Trophoblast cell (in vitro differentiated cells and primary cell): ENCODE measurements around the gene C1QL2.

Experiments
- DNase-seq, 2 donors: peaks; one replicate each; pipeline ENCODE4 v3.0.0-alpha.2; 2016
- H2AFZ ChIP-seq: 2 replicates; pipeline ENCODE4 v1.6.1; 2013; ENCODE audit warnings: low read length, moderate library complexity, mild to moderate bottlenecking; ENCODE audit not compliant: insufficient read depth, poor library complexity
- H2AK5ac ChIP-seq: 2 replicates; pipeline ENCODE4 v1.6.1; 2013; ENCODE audit warnings: mild to moderate bottlenecking, low read length
- H2BK120ac ChIP-seq: 2 replicates; pipeline ENCODE4 v1.6.1; 2013; ENCODE audit warnings: low read length, mild to moderate bottlenecking, moderate library complexity; ENCODE audit not compliant: insufficient read depth, poor library complexity
- H2BK12ac ChIP-seq: 2 replicates; pipeline ENCODE4 v1.6.1; 2013; ENCODE audit warnings: mild to moderate bottlenecking, low read length, moderate library complexity
- H2BK5ac ChIP-seq: 2 replicates; pipeline ENCODE4 v1.6.1; 2013; ENCODE audit warnings: low read length, low read depth, moderate library complexity, mild to moderate bottlenecking; ENCODE audit not compliant: poor library complexity
- H3K14ac ChIP-seq: 2 replicates; pipeline ENCODE4 v1.6.1; 2013; ENCODE audit warnings: mild to moderate bottlenecking, low read length
- H3K18ac ChIP-seq: 2 replicates; pipeline ENCODE4 v1.6.1; 2013; ENCODE audit warnings: mild to moderate bottlenecking, low read length
- H3K23ac ChIP-seq: 2 replicates; pipeline ENCODE4 v1.6.1; 2013; ENCODE audit warnings: low read length
- H3K27ac ChIP-seq: 2 replicates; pipeline ENCODE4 v1.5.1; 2013; ENCODE audit warnings: low read depth, mild to moderate bottlenecking, inconsistent platforms, low read length, moderate library complexity
- H3K27me3 ChIP-seq: 2 replicates; pipeline ENCODE4 v1.6.1; 2013; ENCODE audit warnings: inconsistent platforms, mild to moderate bottlenecking, low read length, moderate library complexity; ENCODE audit not compliant: insufficient read depth
- H3K36me3 ChIP-seq, 2 experiments: 1 replicate in 1 of 2; 2 replicates in 1 of 2; pipeline ENCODE4 v1.6.1; 2013; ENCODE audit warnings: low read length in 2 of 2, mild to moderate bottlenecking in 2 of 2, moderate library complexity in 1 of 2; ENCODE audit not compliant: insufficient read depth in 2 of 2, control insufficient read depth in 1 of 2
- H3K4ac ChIP-seq: 2 replicates; pipeline ENCODE4 v1.6.1; 2013; ENCODE audit warnings: low read depth, mild to moderate bottlenecking, low read length, moderate library complexity
- H3K4me1 ChIP-seq, 2 experiments: 1 replicate in 1 of 2; 2 replicates in 1 of 2; pipeline ENCODE4 v1.6.1; 2013; ENCODE audit warnings: low read length in 2 of 2, mild to moderate bottlenecking in 2 of 2, moderate library complexity in 1 of 2; ENCODE audit not compliant: insufficient read depth in 2 of 2, control insufficient read depth in 1 of 2
- H3K4me2 ChIP-seq: 2 replicates; pipeline ENCODE4 v1.6.1; 2013; ENCODE audit warnings: inconsistent platforms, mild to moderate bottlenecking, low read length, moderate library complexity
- H3K4me3 ChIP-seq: 2 replicates; pipeline ENCODE4 v1.5.1; 2013; ENCODE audit warnings: mild to moderate bottlenecking, low read depth, low read length, inconsistent platforms
- H3K79me1 ChIP-seq: one replicate; pipeline ENCODE4 v1.6.1; 2013; ENCODE audit warnings: low read length
- H3K79me2 ChIP-seq: 2 replicates; pipeline ENCODE4 v1.6.1; 2013; ENCODE audit warnings: low read length, mild to moderate bottlenecking; ENCODE audit not compliant: control insufficient read depth, insufficient read depth, poor library complexity
- H3K9ac ChIP-seq: 2 replicates; pipeline ENCODE4 v1.6.1; 2013; ENCODE audit warnings: mild to moderate bottlenecking, low read length
- H3K9me3 ChIP-seq: 2 replicates; pipeline ENCODE4 v1.6.1; 2013; ENCODE audit warnings: low read depth, mild to moderate bottlenecking, control low read depth, inconsistent platforms, low read length; ENCODE audit not compliant: insufficient read depth
- H4K12ac ChIP-seq: 2 replicates; pipeline ENCODE4 v1.6.1; 2013; ENCODE audit warnings: low read depth, mild to moderate bottlenecking, low read length, moderate library complexity
- H4K8ac ChIP-seq: 2 replicates; pipeline ENCODE4 v1.6.1; 2013; ENCODE audit warnings: low read depth, mild to moderate bottlenecking, low read length, moderate library complexity
- H4K91ac ChIP-seq: one replicate; pipeline ENCODE4 v1.6.1; 2013; ENCODE audit warnings: low read depth, mild to moderate bottlenecking, low read length, moderate library complexity
- WGBS: extraction: QIAGEN DNeasy Blood & Tissue Kit; methylation state at CpG from one replicate; pipeline ENCODE4 v1.1.7; 2013; ENCODE audit warnings: missing lambda C conversion rate; ENCODE audit not compliant: insufficient read length, insufficient coverage; ENCODE audit errors: extremely low coverage; 5-methylcytosine and 5-hydroxymethylcytosine counted together

The C1QL2 gene

DNA sequence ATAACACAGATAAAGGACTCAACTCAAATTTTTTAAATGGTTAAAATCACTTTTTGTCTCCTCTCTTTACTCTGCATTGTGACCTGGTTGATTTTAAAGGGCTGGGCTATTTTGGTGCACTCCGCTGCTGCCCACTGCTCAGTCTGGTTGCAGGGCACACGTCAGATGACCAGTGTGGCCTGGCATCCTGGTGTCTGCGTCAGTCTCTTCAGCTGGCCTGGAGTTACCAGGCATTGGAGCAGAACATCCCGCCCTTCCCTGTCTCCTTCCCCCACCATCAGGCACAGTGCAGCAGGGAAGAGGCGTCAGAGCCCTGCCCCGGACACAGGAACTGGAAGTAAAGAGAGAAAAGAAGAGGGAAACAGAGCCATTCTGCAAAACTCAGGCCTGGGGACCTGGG lies 8.9 kb downstream of the C1QL2 start:
- no peaks in the 10 kb centered on the region for H3K79me1 ChIP-seq
- no peaks in the 10 kb centered on the region for H3K36me3 ChIP-seq
- H3K79me2 ChIP-seq: no peaks in the 10 kb centered on the region
- H3K4me2 ChIP-seq: no peak overlapping the region
- no peak overlapping the region for H3K23ac ChIP-seq
- no peak overlapping the region for H3K9ac ChIP-seq
- no peak overlapping the region for H4K91ac ChIP-seq
- no peak overlapping the region for H2BK12ac ChIP-seq
- H4K12ac ChIP-seq: no peak overlapping the region
- no peaks in the 10 kb centered on the region for H3K4me1 ChIP-seq
- H2BK5ac ChIP-seq: no peak overlapping the region
- WGBS: no CpG with 5 or more reads among the region's 6 CpGs
- H3K27me3 ChIP-seq: no peaks in the 10 kb centered on the region
- H3K9me3 ChIP-seq: peaks cover 3% of the 10 kb centered on the region
- H3K27ac ChIP-seq: no peak overlapping the region
- H3K18ac ChIP-seq: no peak overlapping the region
- no peak overlapping the region for H3K4me3 ChIP-seq
- H2AK5ac ChIP-seq: no peak overlapping the region
- H3K14ac ChIP-seq: no peak overlapping the region
- no peak overlapping the region for H2AFZ ChIP-seq
- no peak overlapping the region for H4K8ac ChIP-seq
- DNase-seq: no peak
- H3K4ac ChIP-seq: no peak overlapping the region
- H2BK120ac ChIP-seq: no peak overlapping the region

DNA sequence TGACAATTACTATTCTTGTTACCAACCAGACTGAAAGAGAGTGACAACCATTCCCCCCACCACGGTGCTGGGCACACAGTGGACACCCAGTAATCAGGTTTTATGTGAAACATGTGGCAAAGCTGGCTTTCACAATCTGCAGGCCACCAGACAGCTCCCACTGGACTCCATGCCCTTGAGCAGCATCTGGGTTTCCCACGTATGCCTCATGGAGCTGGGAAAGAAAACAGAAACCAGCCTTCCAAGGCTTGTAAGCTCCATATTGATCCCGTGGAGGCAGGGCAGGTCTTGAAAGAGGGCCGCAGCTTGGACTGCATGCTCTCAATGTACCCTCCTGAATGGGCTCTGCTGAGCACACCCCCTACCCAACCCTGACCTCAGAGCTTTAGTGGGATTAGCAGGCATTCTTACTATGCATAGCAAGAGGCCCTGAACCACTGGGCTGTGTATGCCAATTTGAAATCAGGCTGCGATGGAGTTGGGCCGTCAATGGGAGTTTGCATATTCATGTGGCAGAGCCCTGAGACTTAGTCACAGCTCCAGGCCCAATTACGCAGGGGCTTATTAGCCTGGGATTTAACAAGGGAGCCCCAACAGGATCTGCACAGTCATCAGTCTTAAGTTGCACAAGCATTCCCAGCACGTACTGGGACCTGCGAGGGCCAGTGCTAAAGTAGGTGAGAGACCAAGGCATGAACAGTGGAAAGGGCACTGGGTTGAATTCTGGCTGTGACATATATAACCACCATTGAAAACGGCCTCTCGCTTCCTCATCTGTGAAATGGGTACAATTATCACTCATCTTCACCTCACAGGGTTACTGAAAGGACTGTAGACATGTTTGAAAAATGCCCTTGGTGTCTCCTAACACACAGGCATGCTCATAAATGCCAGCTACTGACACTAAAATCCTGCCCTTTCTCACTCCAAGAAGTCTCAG lies 10.5 kb downstream of the C1QL2 start:
- Histone ChIP-seq H2BK120ac (no peak overlapping the region), H3K14ac (no peak overlapping the region), H3K4me3 (no peak overlapping the region), H3K79me2 (no peaks in the 10 kb centered on the region), H3K4ac (no peak overlapping the region), H2BK5ac (no peak overlapping the region), H4K12ac (no peak overlapping the region), H2AK5ac (no peak overlapping the region), H3K27me3 (no peaks in the 10 kb centered on the region), H3K4me1 (no peaks in the 10 kb centered on the region), H3K4me2 (no peak overlapping the region), H4K8ac (no peak overlapping the region), H3K27ac (no peak overlapping the region), H3K18ac (no peak overlapping the region), H3K23ac (no peak overlapping the region), H2BK12ac (no peak overlapping the region), H2AFZ (no peak overlapping the region), H3K9ac (no peak overlapping the region), H3K36me3 (no peaks in the 10 kb centered on the region), H3K79me1 (no peaks in the 10 kb centered on the region), H4K91ac (no peak overlapping the region), H3K9me3 (peaks cover 3% of the 10 kb centered on the region)
- no CpG with 5 or more reads among the region's 11 CpGs for WGBS
- no peak for DNase-seq

DNA sequence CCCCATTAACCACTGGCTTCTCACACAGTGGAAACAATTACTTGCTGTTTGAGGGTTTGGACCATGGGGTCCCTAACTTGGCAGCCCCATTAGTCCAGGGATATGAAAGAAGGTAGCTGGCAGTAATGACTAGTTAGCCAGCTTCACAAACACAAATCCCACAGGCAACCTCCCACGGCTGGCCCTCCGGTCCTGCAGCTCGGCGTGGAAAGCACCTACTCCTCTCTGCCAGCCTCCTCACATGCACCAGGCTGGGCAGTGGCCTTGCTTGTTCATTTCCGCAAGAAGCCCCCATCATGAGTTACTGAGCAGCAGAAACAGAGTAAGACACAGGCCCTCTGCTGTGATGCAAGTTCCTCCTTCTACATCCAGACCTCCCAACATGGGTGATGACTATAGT lies 13.7 kb downstream of the C1QL2 start:
- H3K27me3 ChIP-seq: no peaks in the 10 kb centered on the region
- no peak overlapping the region for H4K8ac ChIP-seq
- H2BK5ac ChIP-seq: no peak overlapping the region
- H2AFZ ChIP-seq: no peak overlapping the region
- no peak overlapping the region for H3K23ac ChIP-seq
- H2AK5ac ChIP-seq: no peak overlapping the region
- no peak overlapping the region for H4K91ac ChIP-seq
- no peak overlapping the region for H3K4me2 ChIP-seq
- no peaks in the 10 kb centered on the region for H3K79me1 ChIP-seq
- no peaks in the 10 kb centered on the region for H3K36me3 ChIP-seq
- no peaks in the 10 kb centered on the region for H3K4me1 ChIP-seq
- H3K9ac ChIP-seq: no peak overlapping the region
- peaks cover 3% of the 10 kb centered on the region for H3K9me3 ChIP-seq
- H3K4ac ChIP-seq: no peak overlapping the region
- H3K14ac ChIP-seq: no peak overlapping the region
- no peak overlapping the region for H4K12ac ChIP-seq
- no peak overlapping the region for H3K18ac ChIP-seq
- H2BK12ac ChIP-seq: no peak overlapping the region
- DNase-seq: no peak
- WGBS: no CpG with 5 or more reads among the region's 5 CpGs
- no peaks in the 10 kb centered on the region for H3K79me2 ChIP-seq
- H3K4me3 ChIP-seq: no peak overlapping the region
- no peak overlapping the region for H2BK120ac ChIP-seq
- H3K27ac ChIP-seq: no peak overlapping the region

DNA sequence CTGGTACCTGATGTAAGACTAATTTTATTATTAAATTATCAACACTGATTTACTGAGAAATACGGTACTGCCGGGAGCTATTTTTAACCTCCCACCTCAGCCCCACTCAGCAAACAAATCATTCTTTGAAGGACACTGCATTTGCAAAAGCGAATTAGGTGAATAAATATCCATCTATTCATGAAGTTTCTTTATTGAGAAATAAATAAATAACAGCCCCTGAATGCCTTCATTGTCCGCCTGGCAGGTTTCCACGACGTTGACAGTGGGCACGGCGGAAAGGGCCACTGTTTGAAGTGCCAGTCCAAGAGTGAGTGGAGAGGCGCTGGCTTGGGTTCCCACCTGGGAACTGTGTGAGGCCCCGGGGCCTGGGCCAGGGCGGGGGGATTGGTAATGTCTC lies 15.7 kb downstream of the C1QL2 start:
- Histone ChIP-seq H4K8ac (no peak overlapping the region), H3K27ac (no peak overlapping the region), H2BK120ac (no peak overlapping the region), H3K79me1 (no peaks in the 10 kb centered on the region), H3K9me3 (no peaks in the 10 kb centered on the region), H3K4ac (no peak overlapping the region), H3K27me3 (no peaks in the 10 kb centered on the region), H3K36me3 (no peaks in the 10 kb centered on the region), H2BK12ac (no peak overlapping the region), H3K9ac (no peak overlapping the region), H4K12ac (no peak overlapping the region), H4K91ac (no peak overlapping the region), H3K79me2 (no peaks in the 10 kb centered on the region), H3K23ac (no peak overlapping the region), H2AFZ (no peak overlapping the region), H2BK5ac (no peak overlapping the region), H2AK5ac (no peak overlapping the region), H3K4me2 (no peak overlapping the region), H3K14ac (no peak overlapping the region), H3K4me3 (no peak overlapping the region), H3K4me1 (no peaks in the 10 kb centered on the region), H3K18ac (no peak overlapping the region)
- no CpG with 5 or more reads among the region's 11 CpGs for WGBS
- no peak for DNase-seq
